HG03469 (cell line): ENCODE measurements around the gene TSPAN9.

Experiments used
- ATAC-seq: cut with Tn5 transposase; IDR thresholded peaks from one replicate; pipeline ENCODE4 v1.9.1; 2021; ENCODE audit warnings: mild to moderate bottlenecking, moderate library complexity, moderate number of reproducible peaks; ENCODE audit not compliant: unreplicated experiment

The TSPAN9 gene

DNA sequence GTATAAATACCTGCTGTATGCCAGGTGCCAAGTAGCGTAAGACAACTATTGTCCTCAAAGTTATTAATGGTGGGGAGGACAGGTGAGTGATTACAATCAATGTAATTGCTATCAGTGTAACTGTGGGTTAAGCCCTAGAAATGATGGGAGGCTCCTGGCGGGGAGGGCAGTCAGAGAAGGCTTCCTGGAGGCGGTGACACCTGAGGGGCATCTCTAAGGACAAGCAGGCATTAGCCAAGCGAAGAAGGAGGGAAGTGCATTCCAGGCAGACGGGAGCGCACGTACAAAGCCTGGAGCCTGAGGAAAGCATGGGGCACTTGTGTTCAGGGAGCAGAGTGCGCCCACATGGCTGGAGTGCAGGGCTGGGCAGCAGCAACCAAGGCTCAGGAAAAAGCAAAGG is 230.9 kb downstream of the TSPAN9 start:
- no peak for ATAC-seq

- no peak for ATAC-seq
Measured at GRCh38 chr12:3308609-3309008, 231.4 kb downstream of the TSPAN9 start.

DNA sequence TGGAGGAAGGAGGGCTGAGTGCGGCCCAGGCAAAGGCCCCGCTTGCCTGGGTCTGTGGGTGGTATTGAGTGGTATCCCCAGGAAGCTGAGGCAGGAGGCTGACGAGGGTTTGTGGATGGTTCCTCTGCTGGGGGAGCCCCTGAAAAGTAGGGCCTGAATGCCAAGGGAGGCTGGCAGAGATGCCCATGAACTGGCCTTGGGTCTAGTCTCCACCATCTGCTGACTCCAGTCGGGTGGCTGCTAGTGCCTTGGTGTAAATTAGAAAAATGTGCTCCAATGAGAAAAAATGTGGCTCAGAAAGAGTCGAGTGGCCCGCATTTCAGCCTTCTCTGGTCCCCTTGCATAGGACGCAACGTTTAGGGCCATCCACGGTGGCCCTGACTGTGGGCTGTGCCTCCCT is 232.6 kb downstream of the TSPAN9 start:
- no peak for ATAC-seq

DNA sequence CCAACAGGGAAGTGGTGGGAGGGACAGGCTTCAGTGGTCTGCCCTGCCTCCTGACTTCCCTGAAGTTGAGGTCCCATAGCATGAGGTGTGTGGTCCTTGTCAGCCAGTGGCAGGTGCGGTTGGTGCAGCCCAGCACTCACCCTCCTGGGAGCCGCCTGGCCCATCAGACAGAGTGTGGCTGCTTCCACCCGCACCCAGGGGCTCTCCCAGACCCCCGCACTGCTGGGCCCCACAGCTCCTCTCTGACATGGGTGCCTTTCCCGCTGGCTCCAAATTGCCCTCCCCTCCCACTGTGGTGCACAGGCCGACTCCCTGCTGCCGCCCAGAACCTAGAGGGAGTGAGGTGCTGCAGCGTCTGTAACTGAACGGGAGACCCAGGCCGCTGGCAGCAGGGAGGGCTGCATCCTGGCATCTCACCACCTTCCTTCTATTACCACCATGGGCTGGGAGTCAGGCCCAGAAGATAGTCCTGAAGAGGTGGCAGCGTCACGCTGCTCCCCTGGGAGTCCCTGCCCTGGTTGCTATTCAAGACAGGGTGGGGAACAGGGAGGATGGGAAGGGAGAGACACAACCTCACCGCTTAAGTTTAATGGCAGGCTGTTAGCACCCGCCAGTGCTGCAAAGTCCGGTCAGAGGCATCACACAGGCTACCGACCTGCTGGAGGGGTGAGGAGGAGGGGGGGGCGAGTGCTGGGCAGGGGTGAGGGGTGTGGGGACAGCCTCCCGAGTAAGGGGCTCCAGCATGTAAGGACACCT is 233.3 kb downstream of the TSPAN9 start:
- ATAC-seq = no peak

GRCh38 chr12:3311027-3311402 is 233.8 kb downstream of the TSPAN9 start:
- ATAC-seq = no peak

DNA sequence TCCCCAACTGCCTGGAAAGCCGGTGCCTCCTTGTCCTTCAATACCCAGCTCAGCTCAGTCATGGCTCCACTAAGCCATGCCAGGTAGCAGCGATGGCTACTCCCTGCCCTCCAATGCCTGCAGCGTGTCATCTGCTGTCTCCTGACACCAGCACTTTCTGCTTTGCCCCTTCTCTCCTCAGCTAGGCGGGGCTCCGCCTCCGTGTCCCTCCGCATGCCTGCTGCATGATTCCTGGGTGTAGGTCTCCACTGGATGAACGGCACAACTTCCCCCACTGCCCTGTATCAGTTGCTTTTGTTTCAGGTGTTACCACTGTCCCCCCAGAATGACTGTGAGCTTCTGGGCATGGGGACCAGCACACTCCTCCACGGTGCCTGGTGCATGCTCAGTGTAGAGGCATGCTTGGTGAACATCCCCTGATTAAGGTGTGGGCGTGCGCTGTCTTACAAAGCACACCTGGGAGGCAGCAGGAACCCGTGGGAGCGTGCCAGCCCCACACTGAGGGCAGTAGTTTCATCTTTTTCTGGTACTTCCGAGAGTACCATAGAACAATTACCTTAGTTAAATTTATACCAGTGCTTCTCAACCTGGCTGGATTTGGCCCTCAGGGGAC is 234.4 kb downstream of the TSPAN9 start:
- ATAC-seq = no peak

GRCh38 chr12:3313066-3313465 is 235.9 kb downstream of the TSPAN9 start:
- ATAC-seq = no peak

DNA sequence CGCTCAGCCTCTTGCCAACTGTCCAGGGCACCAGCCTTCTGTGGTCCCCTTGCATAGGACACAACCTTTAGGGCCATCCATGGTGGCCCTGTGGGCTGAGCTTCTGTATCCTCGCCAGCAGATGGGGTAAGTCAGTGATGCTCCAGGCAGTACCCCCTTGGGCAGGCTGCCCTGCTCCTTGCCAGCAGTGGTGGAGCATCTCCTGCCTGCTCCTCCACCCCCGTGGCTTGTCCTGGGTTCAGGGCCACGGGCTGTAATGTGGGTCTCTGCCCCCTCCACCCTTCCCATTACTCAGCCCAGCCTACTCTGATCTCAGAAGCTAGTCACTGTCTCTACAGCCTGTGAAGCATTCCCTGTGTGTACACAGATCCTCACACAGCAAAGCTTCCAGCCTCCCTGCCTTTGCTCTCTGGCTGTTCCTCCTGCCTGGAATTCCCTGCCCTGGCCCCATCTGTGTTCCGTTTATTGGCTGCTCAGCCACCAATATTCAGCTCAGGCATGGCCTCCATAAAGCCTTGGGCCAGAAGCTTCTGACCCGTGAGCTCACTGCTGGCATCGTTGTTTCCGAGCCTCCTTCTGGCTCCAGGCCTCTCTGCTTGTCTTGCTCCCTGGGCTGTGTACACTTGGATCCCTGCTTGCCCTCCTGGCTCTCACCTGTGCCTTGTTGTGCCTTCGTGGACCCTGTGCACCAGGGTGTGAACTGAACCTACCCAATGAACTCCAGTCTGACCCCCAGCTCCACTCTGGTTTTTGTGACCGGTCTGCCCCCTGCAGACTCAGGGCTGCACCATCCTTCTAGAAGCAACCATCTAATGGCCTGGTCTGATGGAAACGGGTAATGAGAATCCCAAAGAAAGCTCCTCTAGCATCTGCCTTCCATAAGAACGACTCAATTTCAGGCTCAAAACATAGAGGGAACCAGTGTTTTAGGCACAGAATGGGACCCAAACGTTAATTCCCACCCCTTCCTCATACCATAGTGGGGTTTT is 236.8 kb downstream of the TSPAN9 start:
- ATAC-seq = no peak

- no peak for ATAC-seq
Measured at GRCh38 chr12:3315201-3315661, 238.1 kb downstream of the TSPAN9 start.

- ATAC-seq = no peak
Measured at GRCh38 chr12:3316776-3317480, 239.7 kb downstream of the TSPAN9 start.

- no peak for ATAC-seq
Measured at GRCh38 chr12:3317481-3317815, 240.3 kb downstream of the TSPAN9 start.

DNA sequence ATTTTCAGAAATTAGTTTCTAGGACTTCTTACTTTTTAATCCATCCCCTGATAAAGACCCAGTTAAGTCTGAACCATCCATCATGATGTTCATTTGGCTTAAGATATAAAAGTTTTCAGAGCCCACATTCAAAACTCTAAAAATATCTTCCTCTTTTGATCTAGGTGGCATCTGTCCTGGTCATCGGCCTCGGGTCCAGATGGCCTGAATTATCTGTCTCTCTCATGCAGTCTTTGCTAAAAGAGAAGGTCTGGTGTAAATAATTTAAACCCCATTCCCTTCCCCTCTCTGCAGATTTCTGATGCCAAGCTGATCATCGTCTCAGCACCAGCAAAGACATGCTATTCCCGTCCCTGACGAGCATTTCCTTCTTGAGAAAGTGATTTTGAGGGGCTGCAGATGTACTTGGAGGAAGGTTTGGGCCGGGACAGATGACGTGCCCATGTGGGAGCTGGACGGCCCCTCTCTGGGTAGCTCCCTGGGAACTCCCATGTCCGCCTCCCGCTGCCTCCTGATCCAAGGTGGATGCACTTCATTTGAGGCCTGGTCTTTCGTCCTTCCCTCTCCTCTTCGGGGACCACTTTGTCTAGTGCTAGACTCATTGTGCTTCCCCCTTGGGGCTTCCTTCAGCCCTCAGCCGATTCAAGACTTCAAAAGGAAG is 240.8 kb downstream of the TSPAN9 start:
- ATAC-seq = no peak

- ATAC-seq = no peak
Measured at GRCh38 chr12:3319723-3320492, 242.7 kb downstream of the TSPAN9 start.

- no peak for ATAC-seq
Measured at GRCh38 chr12:3320881-3321509, 243.8 kb downstream of the TSPAN9 start.

GRCh38 chr12:3321881-3322280 is 244.7 kb downstream of the TSPAN9 start:
- no peak for ATAC-seq

GRCh38 chr12:3323002-3323685 is 246.0 kb downstream of the TSPAN9 start:
- ATAC-seq = no peak

GRCh38 chr12:3325736-3326135 is 248.6 kb downstream of the TSPAN9 start:
- no peak for ATAC-seq

- no peak for ATAC-seq
Measured at GRCh38 chr12:3326156-3326849, 249.1 kb downstream of the TSPAN9 start.
